ENCODE data around the gene RSPH1. TPM values are rescaled to one million over a fixed set of nuclear protein-coding genes. Genes with fewer than 3 reads are reported as not detected.

The RSPH1 gene
- total RNA-seq, 1 experiment from 2014 or later = 0.31 TPM

- H3K23ac ChIP-seq (ENCODE audit: insufficient read length, low read depth, low read length) = no peak overlapping the region
- H4K20me1 ChIP-seq (ENCODE audit: control insufficient read depth, insufficient read depth, insufficient read length) = no peaks in the 10 kb centered on the region
- H3K27me3 ChIP-seq (ENCODE audit: insufficient read depth, low read length) = no peaks in the 10 kb centered on the region
- H2AK5ac ChIP-seq (ENCODE audit: insufficient read length, low read length) = no peak overlapping the region
- no peak overlapping the region for H3K4ac ChIP-seq (ENCODE audit: low read depth, low read length)
- no peaks in the 10 kb centered on the region for H3K79me2 ChIP-seq (ENCODE audit: insufficient read depth, low read length)
- no peaks in the 10 kb centered on the region for H3K36me3 Mint-ChIP-seq (ENCODE audit: insufficient read depth in 1 of 3, low read depth in 3 of 3)
- peaks cover 5% of the 10 kb centered on the region; the same call in 1 of the 2 replicates for H3K27me3 Mint-ChIP-seq (ENCODE audit: low read depth)
- H3K14ac ChIP-seq (ENCODE audit: insufficient read depth, low read length) = no peak overlapping the region
- H3K4me2 ChIP-seq (ENCODE audit: insufficient read depth, insufficient read length, low read length) = no peak overlapping the region
- H2BK12ac ChIP-seq (ENCODE audit: insufficient read length, low read depth, low read length) = no peak overlapping the region
- no peak overlapping the region for H3K18ac ChIP-seq (ENCODE audit: insufficient read length, low read depth, low read length)
- no peaks in the 10 kb centered on the region for H3K9me3 Mint-ChIP-seq
- no peak overlapping the region for H4K91ac ChIP-seq (ENCODE audit: insufficient read length, low read depth, low read length)
- H2BK20ac ChIP-seq (ENCODE audit: low read depth, low read length, poor library complexity, severe bottlenecking) = no peak overlapping the region
- H3K4me1 ChIP-seq (ENCODE audit: insufficient read depth, low read length) = no peaks in the 10 kb centered on the region
- no peak overlapping the region for H3K56ac ChIP-seq (ENCODE audit: insufficient read length, low read depth, low read length)
- no peak overlapping the region for H2AFZ ChIP-seq (ENCODE audit: low read length)
- no peak for DNase-seq
- peaks cover 5 to 6% of the 10 kb centered on the region in 2 experiments; a peak in 2 of 4 replicates for H3K4me1 Mint-ChIP-seq
- no peak overlapping the region for H3K9ac ChIP-seq (ENCODE audit: extremely low read depth, insufficient read length, low read length)
- H3K27ac Mint-ChIP-seq = no peak overlapping the region
- H3T11ph ChIP-seq (ENCODE audit: low read length) = no peak overlapping the region
- H2BK5ac ChIP-seq (ENCODE audit: insufficient read length, low read length) = no peak overlapping the region
- no peaks in the 10 kb centered on the region for H3K79me1 ChIP-seq (ENCODE audit: insufficient read depth, low read depth, low read length, poor library complexity, severe bottlenecking)
- H3K9me3 ChIP-seq (ENCODE audit: control insufficient read depth, low read depth, low read length) = no peaks in the 10 kb centered on the region
- no peak overlapping the region for H3K27ac ChIP-seq (ENCODE audit: insufficient read length, low read depth, low read length)
- H3K4me3 Mint-ChIP-seq = no peak overlapping the region
- H4K5ac ChIP-seq (ENCODE audit: insufficient read length, low read depth, low read length) = no peak overlapping the region
- H3K23me2 ChIP-seq (ENCODE audit: insufficient read length, low read depth, low read length, poor library complexity, severe bottlenecking) = no peaks in the 10 kb centered on the region
- no peak overlapping the region for H2BK15ac ChIP-seq (ENCODE audit: low read depth, low read length)
- no peak for TF ChIP-seq CTCF (conservative IDR thresholded peaks at IDR 0.05)
- H2BK120ac ChIP-seq (ENCODE audit: low read depth, low read length, poor library complexity, severe bottlenecking) = no peak overlapping the region
- WGBS (ENCODE audit: extremely low coverage, insufficient read length, low lambda C conversion rate) = no CpG with 5 or more reads among the region's 10 CpGs
- no peak overlapping the region for H4K8ac ChIP-seq (replicated peaks; ENCODE audit: insufficient read length, low read depth, low read length)
These were observed 15.3 kb downstream of the RSPH1 start for GRCh38 chr21:42480736-42481135.

Data from H9 (cell line).